Pancreas (tissue), 10 donors: Measurements from ENCODE around the gene ZMIZ1. TPM values are rescaled to one million over a fixed set of nuclear protein-coding genes. Genes with fewer than 3 reads are reported as not detected.
A peak's percentile ranks its signal among the peaks of the same experiment; 100 is the strongest.
"Not testable (repeated sequence)": the region's sequence is repeated elsewhere in the genome, so short reads cannot be mapped to it uniquely, and the experiment has no call there.

ENCODE experiments used
- ATAC-seq, 4 donors: fragments of 200-7000 bp; cut with Tn5 transposase; one replicate each; pipeline versions ENCODE4 v1.8.0 to v1.9.1; 2020; ENCODE audit warnings: mild to moderate bottlenecking in 4 of 4, moderate library complexity in 4 of 4
- DNase-seq, 6 donors: peaks; one replicate each; pipeline ENCODE4 v3.0.0-alpha.2; 2020
- FAIRE-seq: peaks from 2 replicates; lab custom pipeline; 2012; peaks lifted over from hg19 to GRCh38; lab: Jason Lieb, UNC
- H3K27ac ChIP-seq, 4 donors: fragments of 200-600 bp; sonication (generic); 1 replicate in 3 of 4; 2 replicates in 1 of 4; pipeline versions ENCODE4 v1.5.0 to v1.8.0; 2020
- H3K27me3 ChIP-seq, 4 donors: fragments of 200-600 bp; one replicate each; pipeline ENCODE4 v1.8.0; 2021
- H3K36me3 ChIP-seq, 3 donors: fragments of 200-600 bp; sonication (generic) in 1 of 3; one replicate each; pipeline versions ENCODE4 v1.5.0 to v1.8.0; 2020 to 2021
- H3K4me1 ChIP-seq, 3 donors: fragments of 200-600 bp; one replicate each; pipeline ENCODE4 v1.8.0; 2021
- H3K4me3 ChIP-seq, 4 donors: fragments of 200-600 bp; sonication (generic) in 2 of 4; one replicate each; pipeline versions ENCODE4 v1.5.0 to v1.8.0; 2020 to 2021
- H3K9me3 ChIP-seq, 4 donors: fragments of 200-600 bp; one replicate each; pipeline ENCODE4 v1.8.0; 2021
- CTCF ChIP-seq, 4 donors: fragments of 200-600 bp; sonication (generic) in 3 of 4; IDR thresholded peaks; one replicate each; pipeline versions ENCODE4 v1.5.0 to v1.8.0; 2021; ENCODE audit warnings: antibody characterized with exemption in 4 of 4
- WGBS, 2 donors: extraction: QIAGEN DNeasy Blood & Tissue Kit; methylation state at CpG; one replicate each; pipeline ENCODE4 v1.1.7; 2013; 5-methylcytosine and 5-hydroxymethylcytosine counted together
- intact Hi-C, 3 donors: fragments of 100-400 bp; cut with DNase I; formaldehyde crosslinking; loops; one replicate each; pipeline versions ENCODE4 v1.11.1 to v1.14.2; 2022
- polyA plus RNA-seq, 2 donors: library from polyadenylated mRNA; stranded (reverse); fragments of 200-250 nt; gene quantifications; one replicate each; pipeline ENCODE4 v1.2.3, GENCODE V29; 2013
- total RNA-seq, 6 donors: library from RNA; stranded (reverse); fragmentation: NEBNext Ultra II Directional in 4 of 6; extraction: Animal tissue kit (Norgen Biotek cat#: 25700) in 4 of 6; gene quantifications; one replicate each; pipeline versions ENCODE4 v1.2.1 to v1.2.4, GENCODE V29; 2021 to 2023
- donor health status: healthy with polysubstance abuse.
- donor health status: DM: no; HTN: no; CAD: no; lungs with moderate emphysema.
- donor health status: DM: no; HTN: no; CAD: no.
- donor health status: control.
- donor health status: control.
- donor health status: Bipolar disorder and iron deficiency.
- donor health status: DM: yes; HTN: yes; CAD: no.
- donor health status: DM: no; HTN: no; CAD: no.
- donor health status: DM: no; HTN: no; CAD: no.
- donor health status: DM: yes; HTN: yes; CAD: no.

The ZMIZ1 gene
- total and polyA plus RNA-seq, 8 donors = 14.5 to 45.0 (median 21.9) TPM

GRCh38 chr10:79336739-79337138, 268.0 kb downstream of the ZMIZ1 start:
- TF ChIP-seq CTCF (IDR thresholded peaks at IDR 0.05) = no peak
- H3K4me1 ChIP-seq = peaks cover 0 to 2% (median under 1%) of the 10 kb centered on the region in 3 donors
- DNase-seq (peak in 1 of 6 donors; percentile 11), ATAC-seq (no peak), FAIRE-seq (no peak)
- no peak overlapping the region for H3K4me3 ChIP-seq
- intact Hi-C loops = no loop called here
- 88 to 90% methylated on average over 7 of the region's 7 CpGs for WGBS, 2 donors
- H3K27ac ChIP-seq = no peak overlapping the region
- H3K27me3 ChIP-seq = no peaks in the 10 kb centered on the region
- no peaks in the 10 kb centered on the region for H3K36me3 ChIP-seq
- H3K9me3 ChIP-seq = no peaks in the 10 kb centered on the region

- peak in 1 of 6 donors; percentile 7 for DNase-seq
- ATAC-seq, H3K27ac ChIP-seq, H3K36me3 ChIP-seq, H3K4me3 ChIP-seq, H3K27me3 ChIP-seq, FAIRE-seq, intact Hi-C loops, H3K9me3 ChIP-seq: not testable (repeated sequence)
- peaks cover 6 to 14% (median 12%) of the 10 kb centered on the region in 3 donors for H3K4me1 ChIP-seq
- 96 to 98% methylated on average over 7 of the region's 11 CpGs for WGBS, 2 donors
Observed at GRCh38 chr10:79337783-79338469, 269.2 kb downstream of the ZMIZ1 start.

- Histone ChIP-seq H3K27me3 (no peaks in the 10 kb centered on the region), H3K27ac (no peak overlapping the region), H3K4me3 (no peak overlapping the region), H3K9me3 (no peaks in the 10 kb centered on the region), H3K4me1 (peaks cover 14 to 21% (median 15%) of the 10 kb centered on the region in 3 donors), H3K36me3 (no peaks in the 10 kb centered on the region)
- FAIRE-seq = no peak
- no peak for TF ChIP-seq CTCF (IDR thresholded peaks at IDR 0.05)
- DNase-seq = peak in 1 of 6 donors; percentile 4
- ATAC-seq = no peak
- intact Hi-C loops = no loop called here
- WGBS, 2 donors = 95 to 97% methylated on average over 3 of the region's 3 CpGs
Observed at GRCh38 chr10:79339266-79339665, 270.5 kb downstream of the ZMIZ1 start.

- intact Hi-C loops = no loop called here
- ATAC-seq (no peak), FAIRE-seq (no peak), DNase-seq (peak in 1 of 6 donors; percentile 15)
- no peaks in the 10 kb centered on the region for H3K36me3 ChIP-seq
- no peaks in the 10 kb centered on the region for H3K27me3 ChIP-seq
- peaks cover 23 to 26% (median 25%) of the 10 kb centered on the region in 3 donors for H3K4me1 ChIP-seq
- no peak overlapping the region for H3K4me3 ChIP-seq
- TF ChIP-seq CTCF (IDR thresholded peaks at IDR 0.05) = no peak
- 87 to 92% methylated on average over 5 of the region's 5 CpGs for WGBS, 2 donors
- H3K9me3 ChIP-seq = no peaks in the 10 kb centered on the region
- no peak overlapping the region for H3K27ac ChIP-seq
Observed at GRCh38 chr10:79340646-79341244, 272.0 kb downstream of the ZMIZ1 start.

GRCh38 chr10:79342295-79342761, 273.6 kb downstream of the ZMIZ1 start:
- no peak overlapping the region for H3K4me3 ChIP-seq
- no peaks in the 10 kb centered on the region for H3K9me3 ChIP-seq
- H3K4me1 ChIP-seq = peaks cover 30 to 33% (median 32%) of the 10 kb centered on the region in 3 donors
- TF ChIP-seq CTCF (IDR thresholded peaks at IDR 0.05) = no peak
- H3K36me3 ChIP-seq = no peaks in the 10 kb centered on the region
- intact Hi-C loops = no loop called here
- H3K27me3 ChIP-seq = no peaks in the 10 kb centered on the region
- peak; percentile 23 to 59 (median 50) for ATAC-seq
- FAIRE-seq = no peak
- 50 to 52% methylated on average over 5 of the region's 5 CpGs for WGBS, 2 donors
- peak overlapping the region in 1 of 4 donors; percentile 47 for H3K27ac ChIP-seq
- DNase-seq = peak in 2 of 6 donors; percentile 41 to 62
